B cell (primary cell): ENCODE data around the gene PIK3CB. TPM values are rescaled to one million over a fixed set of nuclear protein-coding genes. Genes with fewer than 3 reads are reported as not detected.
"Not testable (repeated sequence)": the region's sequence is repeated elsewhere in the genome, so short reads cannot be mapped to it uniquely, and the experiment has no call there.

Experiments used
- ATAC-seq: fragments of 200-7000 bp; cut with Tn5 transposase; one replicate; pipeline ENCODE4 v1.10.0; 2021; ENCODE audit warnings: low read depth, mild to moderate bottlenecking, moderate number of reproducible peaks, moderate library complexity
- CTCF ChIA-PET: fragments of 350-600 bp; sonication (Branson Sonifier 250); formaldehyde crosslinking; loops from one replicate; lab custom pipeline; 2021; ENCODE audit warnings: antibody characterized with exemption, inconsistent platforms; lab: Charles Lee
- POLR2A ChIA-PET: fragments of 350-600 bp; sonication (Branson Sonifier 250); formaldehyde crosslinking; loops from one replicate; lab custom pipeline; 2021; ENCODE audit warnings: antibody characterized with exemption; lab: Charles Lee
- DNase-seq: peaks from one replicate; pipeline ENCODE4 v3.0.0; 2013
- H2AFZ ChIP-seq: 2 replicates; pipeline ENCODE4 v1.6.1; 2012; ENCODE audit warnings: mild to moderate bottlenecking, low read depth, low read length; ENCODE audit not compliant: insufficient read depth, poor library complexity, severe bottlenecking
- H3K27ac ChIP-seq, 2 donors: 1 replicate in 1 of 2; 2 replicates in 1 of 2; pipeline ENCODE4 v1.5.1; 2012 to 2013; ENCODE audit warnings: low read length in 2 of 2, mild to moderate bottlenecking in 2 of 2, moderate library complexity in 1 of 2
- H3K27me3 ChIP-seq, 4 experiments: fragments of 200-600 bp in 1 of 4; sonication (generic) in 1 of 4; replicated peaks in 1 of 4; 1 replicate in 2 of 4; 2 replicates in 2 of 4; pipeline versions ENCODE4 v1.6.1 to v1.7.0; 2013 to 2016; ENCODE audit warnings: low read length in 3 of 4, mild to moderate bottlenecking in 2 of 4, mixed read lengths in 1 of 4, moderate library complexity in 1 of 4; ENCODE audit not compliant: insufficient read depth in 4 of 4, control insufficient read depth in 3 of 4; ENCODE audit errors: control extremely low read depth in 1 of 4
- H3K36me3 ChIP-seq, 2 experiments: replicated peaks in 1 of 2; 1 replicate in 1 of 2; 2 replicates in 1 of 2; pipeline versions ENCODE4 v1.6.1 to v1.7.1; 2013; ENCODE audit warnings: low read length in 1 of 2; ENCODE audit not compliant: insufficient read depth in 2 of 2, control insufficient read depth in 1 of 2; ENCODE audit errors: control extremely low read depth in 1 of 2, extremely low read depth in 1 of 2
- H3K4me1 ChIP-seq, 2 donors: fragments of 200-600 bp in 1 of 2; sonication (generic) in 1 of 2; 1 replicate in 1 of 2; 2 replicates in 1 of 2; pipeline versions ENCODE4 v1.5.1 to v1.6.1; 2013 to 2017; ENCODE audit warnings: low read length in 2 of 2; ENCODE audit not compliant: control insufficient read depth in 2 of 2, insufficient read depth in 2 of 2
- H3K4me2 ChIP-seq: replicated peaks from 2 replicates; pipeline ENCODE3; 2012; ENCODE audit warnings: mild to moderate bottlenecking, low read depth, low read length; ENCODE audit not compliant: poor library complexity, severe bottlenecking
- H3K4me3 ChIP-seq, 5 experiments: fragments of 200-600 bp in 1 of 5; sonication (generic) in 1 of 5; 1 replicate in 3 of 5; 2 replicates in 2 of 5; pipeline versions ENCODE4 v1.5.1 to v1.7.0; 2011 to 2016; ENCODE audit warnings: low read length in 4 of 5, mild to moderate bottlenecking in 4 of 5, low read depth in 2 of 5, control low read depth in 1 of 5, moderate library complexity in 1 of 5; ENCODE audit not compliant: insufficient read depth in 1 of 5; ENCODE audit errors: control extremely low read depth in 1 of 5, extremely low read depth in 1 of 5
- H3K79me2 ChIP-seq: fragments of 200-600 bp; sonication (generic); one replicate; pipeline ENCODE4 v1.6.0; 2016; ENCODE audit warnings: low read length; ENCODE audit not compliant: control insufficient read depth, insufficient read depth
- H3K9ac ChIP-seq: fragments of 200-600 bp; sonication (generic); 2 replicates; pipeline ENCODE4 v1.6.1; 2017; ENCODE audit warnings: mild to moderate bottlenecking, low read length, moderate library complexity
- H3K9me3 ChIP-seq, 3 donors: one replicate each; pipeline versions ENCODE4 v1.6.1 to v1.7.1; 2013; ENCODE audit warnings: low read length in 2 of 3; ENCODE audit not compliant: control insufficient read depth in 2 of 3, insufficient read depth in 1 of 3; ENCODE audit errors: control extremely low read depth in 1 of 3
- H4K20me1 ChIP-seq: 2 replicates; pipeline ENCODE4 v1.6.0; 2012; ENCODE audit warnings: mild to moderate bottlenecking, low read length; ENCODE audit not compliant: insufficient read depth, control insufficient read depth, poor library complexity, severe bottlenecking
- H3K27ac Mint-ChIP-seq: one replicate; pipeline ENCODE4 v1.8.0; 2021; ENCODE audit warnings: mixed read lengths
- H3K27me3 Mint-ChIP-seq: one replicate; pipeline ENCODE4 v1.8.0; 2021; ENCODE audit warnings: mixed read lengths
- H3K4me1 Mint-ChIP-seq: one replicate; pipeline ENCODE4 v1.8.0; 2021; ENCODE audit warnings: mixed read lengths
- H3K4me3 Mint-ChIP-seq: one replicate; pipeline ENCODE4 v1.8.0; 2021; ENCODE audit warnings: mixed read lengths
- H3K9me3 Mint-ChIP-seq: one replicate; pipeline ENCODE4 v1.8.0; 2022; ENCODE audit warnings: mixed read lengths; ENCODE audit not compliant: insufficient read depth
- EZH2 ChIP-seq: IDR thresholded peaks from 2 replicates; pipeline ENCODE4 v1.6.1; 2012; ENCODE audit warnings: borderline replicate concordance, low read depth, mild to moderate bottlenecking, moderate library complexity, low read length; ENCODE audit not compliant: insufficient read depth, poor library complexity, severe bottlenecking
- WGBS: methylation state at CpG from one replicate; pipeline ENCODE4 v1.1.5; 2013; ENCODE audit warnings: missing lambda C conversion rate; ENCODE audit not compliant: insufficient coverage; 5-methylcytosine and 5-hydroxymethylcytosine counted together
- intact Hi-C: fragments of 100-400 bp; cut with micrococcal nuclease; formaldehyde crosslinking; loops from one replicate; pipeline ENCODE4 v1.10.0; 2022
- polyA plus RNA-seq: library from polyadenylated mRNA; depleted of rRNA; stranded (reverse); fragments of >200 nt; gene quantifications from 2 replicates; pipeline ENCODE4 v1.2.3, GENCODE V29; 2012
- total RNA-seq, 2 donors: library from RNA; stranded (reverse); fragments of 120-200 nt in 1 of 2; gene quantifications; 1 replicate in 1 of 2; 2 replicates in 1 of 2; pipeline versions ENCODE4 v1.2.3 to v1.2.4, GENCODE V29; 2013 to 2022
- TF ChIP-seq, protein P1 (sequence below): fragments of 200-600 bp; IDR thresholded peaks from one replicate; pipeline ENCODE4 v1.8.0; 2022; ENCODE audit warnings: antibody characterized with exemption, mild to moderate bottlenecking

PIK3CB gene
- total and polyA plus RNA-seq, 2 donors (not counting 1 experiment from before 2014, with no cell fraction given) = 3.6 to 29.4 TPM

DNA sequence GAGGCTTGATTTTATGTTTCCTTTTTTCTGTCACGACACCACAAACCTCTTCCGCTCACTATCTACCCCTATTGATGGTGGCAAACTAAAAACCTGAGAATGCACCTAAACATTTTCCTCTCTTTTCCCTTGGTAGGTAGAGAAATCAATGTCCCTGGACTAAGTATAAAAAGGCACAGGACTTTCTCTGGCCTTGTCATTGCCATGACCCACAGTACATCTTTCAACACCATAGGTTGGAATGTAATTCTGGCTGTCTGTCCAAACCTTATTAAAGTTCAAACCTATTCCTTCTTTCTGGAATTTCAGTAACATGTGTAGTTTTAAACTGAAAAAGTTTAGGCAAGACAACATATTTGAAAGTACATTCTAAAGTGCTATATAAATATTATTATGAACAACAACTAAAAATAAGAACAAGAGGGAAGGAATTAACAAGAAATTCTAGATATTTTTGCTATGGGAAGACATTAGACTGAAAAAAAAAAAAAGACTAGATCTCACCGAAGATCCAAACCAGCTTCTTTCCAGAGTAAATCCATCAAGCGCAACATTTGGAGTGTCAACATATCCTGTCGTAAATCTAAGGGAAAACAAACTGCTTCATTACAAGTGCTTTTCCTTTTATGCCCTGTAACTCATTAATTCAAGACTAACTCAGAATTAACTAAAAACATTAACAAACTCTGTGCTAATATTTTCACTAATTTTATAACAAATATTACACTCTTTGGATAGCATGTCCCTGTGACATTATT lies 153.1 kb downstream of the PIK3CB start:
- H3K36me3 ChIP-seq = peaks cover 2 to 5% of the 10 kb centered on the region in 2 experiments
- peaks cover 9% of the 10 kb centered on the region for H3K4me1 Mint-ChIP-seq

DNA sequence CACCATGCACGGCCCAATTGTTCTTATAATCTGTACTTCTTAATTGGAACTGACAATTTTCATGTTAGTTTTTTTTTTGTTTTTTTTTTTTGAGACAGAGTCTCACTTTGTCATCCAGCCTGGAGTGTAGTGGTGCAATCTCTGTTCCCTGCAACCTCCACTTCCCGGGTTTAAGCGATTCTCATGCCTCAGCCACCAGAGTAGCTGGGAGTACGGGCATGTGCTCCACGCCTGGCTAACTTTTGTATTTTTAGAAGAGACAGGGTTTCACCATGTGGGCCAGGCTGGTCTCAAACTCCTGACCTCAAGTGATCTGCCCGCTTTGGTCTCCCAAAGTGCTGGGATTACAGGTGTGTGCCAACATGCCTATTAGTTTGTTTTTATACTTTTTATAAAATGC lies 153.8 kb downstream of the PIK3CB start:
- H3K27me3 Mint-ChIP-seq, ATAC-seq, H3K4me1 Mint-ChIP-seq, H3K27me3 ChIP-seq, H3K27ac ChIP-seq, DNase-seq, H3K4me2 ChIP-seq, H3K36me3 ChIP-seq, H2AFZ ChIP-seq, H3K27ac Mint-ChIP-seq, H3K9me3 Mint-ChIP-seq, CTCF ChIA-PET, H3K9ac ChIP-seq, H3K4me3 ChIP-seq, H4K20me1 ChIP-seq, H3K79me2 ChIP-seq, H3K4me3 Mint-ChIP-seq, H3K4me1 ChIP-seq, H3K9me3 ChIP-seq: not testable (repeated sequence)
- POLR2A ChIA-PET = interaction anchor here (0.7 kb wide), 1 partner anchor 71 kb away, joined by 3 read pairs; no protein-coding TSS in a partner anchor
- intact Hi-C loops = loop anchor here (10.0 kb wide), 1 partner anchor 66 kb away; no protein-coding TSS in a partner anchor
- WGBS = 90% methylated on average over 2 of the region's 6 CpGs

More for the DNA sequence above, 153.1 kb downstream of the PIK3CB start:
- no peaks in the 10 kb centered on the region for H3K79me2 ChIP-seq
- H3K9me3 ChIP-seq = peaks cover 0 to 10% (median 0%) of the 10 kb centered on the region in 3 donors
- no peak overlapping the region for H3K27ac ChIP-seq
- no peak overlapping the region for H3K9ac ChIP-seq
- peaks cover 2 to 6% of the 10 kb centered on the region in 2 donors for H3K4me1 ChIP-seq
- H3K4me2 ChIP-seq = no peak overlapping the region
- H3K4me3 ChIP-seq = no peak overlapping the region
- Mint-ChIP-seq H3K27ac (no peak overlapping the region), H3K27me3 (no peaks in the 10 kb centered on the region), H3K4me3 (no peak overlapping the region), H3K9me3 (no peaks in the 10 kb centered on the region)
- ChIA-PET CTCF (no interaction called here), POLR2A (no interaction called here)
- ATAC-seq (no peak), DNase-seq (no peak)
- 93% methylated on average over 2 of the region's 5 CpGs for WGBS
- no peaks in the 10 kb centered on the region for H3K27me3 ChIP-seq
- intact Hi-C loops = loop anchor here (10.0 kb wide), 1 partner anchor 67 kb away; no protein-coding TSS in a partner anchor
- no peaks in the 10 kb centered on the region for H4K20me1 ChIP-seq
- H2AFZ ChIP-seq = no peak overlapping the region
- TF ChIP-seq, protein P1, sequence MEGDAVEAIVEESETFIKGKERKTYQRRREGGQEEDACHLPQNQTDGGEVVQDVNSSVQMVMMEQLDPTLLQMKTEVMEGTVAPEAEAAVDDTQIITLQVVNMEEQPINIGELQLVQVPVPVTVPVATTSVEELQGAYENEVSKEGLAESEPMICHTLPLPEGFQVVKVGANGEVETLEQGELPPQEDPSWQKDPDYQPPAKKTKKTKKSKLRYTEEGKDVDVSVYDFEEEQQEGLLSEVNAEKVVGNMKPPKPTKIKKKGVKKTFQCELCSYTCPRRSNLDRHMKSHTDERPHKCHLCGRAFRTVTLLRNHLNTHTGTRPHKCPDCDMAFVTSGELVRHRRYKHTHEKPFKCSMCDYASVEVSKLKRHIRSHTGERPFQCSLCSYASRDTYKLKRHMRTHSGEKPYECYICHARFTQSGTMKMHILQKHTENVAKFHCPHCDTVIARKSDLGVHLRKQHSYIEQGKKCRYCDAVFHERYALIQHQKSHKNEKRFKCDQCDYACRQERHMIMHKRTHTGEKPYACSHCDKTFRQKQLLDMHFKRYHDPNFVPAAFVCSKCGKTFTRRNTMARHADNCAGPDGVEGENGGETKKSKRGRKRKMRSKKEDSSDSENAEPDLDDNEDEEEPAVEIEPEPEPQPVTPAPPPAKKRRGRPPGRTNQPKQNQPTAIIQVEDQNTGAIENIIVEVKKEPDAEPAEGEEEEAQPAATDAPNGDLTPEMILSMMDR = no peak
- no peak for TF ChIP-seq EZH2
